Right lobe of liver (tissue), 4 donors: ENCODE data around the gene WDR91.

Experiments used
- CTCF ChIP-seq, 4 donors: fragments of 200-600 bp in 3 of 4; fragments of 450-650 bp in 1 of 4; IDR thresholded peaks; one replicate each; pipeline versions ENCODE4 v1.5.1 to v1.8.0; 2016 to 2022; ENCODE audit warnings: antibody characterized with exemption in 4 of 4, mild to moderate bottlenecking in 2 of 4
- POLR2A ChIP-seq: fragments of 450-650 bp; IDR thresholded peaks from one replicate; pipeline ENCODE4 v1.6.1; 2017; ENCODE audit warnings: antibody characterized with exemption, mild to moderate bottlenecking
- donor health status: DM: no; HTN: no; CAD: no.
- donor health status: DM: no; HTN: no; CAD: no.
- donor health status: DM: no; HTN: yes; CAD: no.

- TF ChIP-seq POLR2A: no peak
- no peak for TF ChIP-seq CTCF (IDR thresholded peaks at IDR 0.05)
Measured at GRCh38 chr7:135193615-135194081, 17.7 kb downstream of the WDR91 start.
